Liver (tissue), 9 donors: ENCODE data around the gene SDK2. TPM values are rescaled to one million over a fixed set of nuclear protein-coding genes. Genes with fewer than 3 reads are reported as not detected.

Experiments
- DNase-seq: peaks from one replicate; pipeline ENCODE4 v3.0.0-alpha.2; 2017; ENCODE audit warnings: low spot score
- H3K27ac ChIP-seq, 2 donors: one replicate each; pipeline ENCODE4 v1.7.0; 2013; ENCODE audit warnings: inconsistent platforms in 2 of 2, low read length in 2 of 2, control low read depth in 1 of 2, low read depth in 1 of 2, mild to moderate bottlenecking in 1 of 2
- H3K27me3 ChIP-seq, 4 donors: one replicate each; pipeline versions ENCODE4 v1.6.1 to v1.7.0; 2013; ENCODE audit warnings: low read length in 3 of 4, inconsistent platforms in 1 of 4, mild to moderate bottlenecking in 1 of 4, moderate library complexity in 1 of 4; ENCODE audit not compliant: control insufficient read depth in 4 of 4, insufficient read depth in 4 of 4
- H3K36me3 ChIP-seq, 4 donors: one replicate each; pipeline versions ENCODE4 v1.6.1 to v1.7.0; 2013; ENCODE audit warnings: low read length in 3 of 4, mild to moderate bottlenecking in 3 of 4, low read depth in 1 of 4, moderate library complexity in 1 of 4; ENCODE audit not compliant: control insufficient read depth in 4 of 4, insufficient read depth in 3 of 4
- H3K4me1 ChIP-seq, 4 donors: one replicate each; pipeline versions ENCODE4 v1.6.1 to v1.7.0; 2013; ENCODE audit warnings: low read length in 3 of 4, mild to moderate bottlenecking in 3 of 4, moderate library complexity in 1 of 4; ENCODE audit not compliant: control insufficient read depth in 4 of 4, insufficient read depth in 4 of 4
- H3K4me3 ChIP-seq, 3 donors: one replicate each; pipeline versions ENCODE4 v1.6.1 to v1.7.0; 2013; ENCODE audit warnings: low read length in 3 of 3, control low read depth in 1 of 3, low read depth in 1 of 3, mild to moderate bottlenecking in 1 of 3
- H3K9ac ChIP-seq, 2 donors: one replicate each; pipeline ENCODE4 v1.7.0; 2013; ENCODE audit warnings: low read length in 2 of 2, mild to moderate bottlenecking in 2 of 2, moderate library complexity in 2 of 2, control low read depth in 1 of 2, low read depth in 1 of 2
- H3K9me3 ChIP-seq, 4 donors: one replicate each; pipeline versions ENCODE4 v1.6.1 to v1.7.0; 2013; ENCODE audit warnings: low read length in 3 of 4; ENCODE audit not compliant: control insufficient read depth in 4 of 4
- ATF3 ChIP-seq: IDR thresholded peaks from 2 replicates; pipeline ENCODE4 v1.6.1; 2016; ENCODE audit warnings: antibody characterized with exemption
- CTCF ChIP-seq: fragments of 150-350 bp; IDR thresholded peaks from 2 replicates; pipeline ENCODE4 v1.5.1; 2017; ENCODE audit warnings: improper control_type of control experiment, low read depth, low read length; ENCODE audit not compliant: missing input control
- EGR1 ChIP-seq, 2 donors: IDR thresholded peaks; 2 replicates each; pipeline ENCODE4 v1.6.1; 2016 to 2018; ENCODE audit warnings: antibody characterized with exemption in 2 of 2, low read depth in 2 of 2
- FOXA1 ChIP-seq: IDR thresholded peaks from 2 replicates; pipeline ENCODE4 v1.6.1; 2016; ENCODE audit warnings: antibody characterized with exemption
- FOXA2 ChIP-seq: IDR thresholded peaks from 2 replicates; pipeline ENCODE4 v1.6.1; 2016; ENCODE audit warnings: antibody characterized with exemption
- HNF4A ChIP-seq, 2 donors: conservative IDR thresholded peaks; 2 replicates each; pipeline ENCODE4 v1.6.1; 2016; ENCODE audit warnings: antibody characterized with exemption in 2 of 2, mild to moderate bottlenecking in 2 of 2
- HNF4G ChIP-seq: IDR thresholded peaks from 2 replicates; pipeline ENCODE4 v1.6.1; 2016; ENCODE audit warnings: antibody characterized with exemption
- MAX ChIP-seq: IDR thresholded peaks from 2 replicates; pipeline ENCODE4 v1.6.1; 2016; ENCODE audit warnings: antibody characterized with exemption
- NR2F2 ChIP-seq: IDR thresholded peaks from 2 replicates; pipeline ENCODE4 v1.6.1; 2016; ENCODE audit warnings: antibody characterized with exemption
- RAD21 ChIP-seq, 2 donors: IDR thresholded peaks; 2 replicates each; pipeline ENCODE4 v1.6.1; 2016; ENCODE audit warnings: antibody characterized with exemption in 2 of 2, mild to moderate bottlenecking in 2 of 2
- REST ChIP-seq: IDR thresholded peaks from 2 replicates; pipeline ENCODE4 v1.6.1; 2016; ENCODE audit warnings: antibody characterized with exemption, mild to moderate bottlenecking
- RXRA ChIP-seq, 2 donors: IDR thresholded peaks; 2 replicates each; pipeline ENCODE4 v1.6.1; 2017 to 2018; ENCODE audit warnings: antibody characterized with exemption in 2 of 2, mild to moderate bottlenecking in 1 of 2
- TAF1 ChIP-seq: conservative IDR thresholded peaks from 2 replicates; pipeline ENCODE4 v1.6.1; 2016; ENCODE audit warnings: antibody characterized with exemption, mild to moderate bottlenecking
- YY1 ChIP-seq: IDR thresholded peaks from 2 replicates; pipeline ENCODE4 v1.6.1; 2016; ENCODE audit warnings: antibody characterized with exemption, mild to moderate bottlenecking
- ZBTB33 ChIP-seq: IDR thresholded peaks from 2 replicates; pipeline ENCODE4 v1.6.1; 2016; ENCODE audit warnings: antibody characterized with exemption
- WGBS: extraction: QIAGEN DNeasy Blood & Tissue Kit; methylation state at CpG from one replicate; pipeline ENCODE4 v1.1.7; 2013; 5-methylcytosine and 5-hydroxymethylcytosine counted together
- polyA plus RNA-seq, 2 donors: library from polyadenylated mRNA; stranded (reverse) in 1 of 2; unstranded in 1 of 2; fragments of 200-250 nt in 1 of 2; fragments of >200 nt in 1 of 2; fragmentation: Nextera tagmentation in 1 of 2; extraction: Ambion mirVana in 1 of 2; gene quantifications; one replicate each; pipeline versions ENCODE4 v1.2.1 to v1.2.3, GENCODE V29; 2013 to 2015
- total RNA-seq, 2 donors: library from RNA; depleted of rRNA; stranded (reverse); fragments of >200 nt; gene quantifications; one replicate each; pipeline ENCODE4 v1.2.3, GENCODE V29; 2014
- donor health status: healthy.
- donor health status: healthy.
- donor health status: healthy.
- donor health status: healthy.
- donor health status: healthy.

The SDK2 gene
- total and polyA plus RNA-seq, 4 donors: 0.05 to 0.42 (median 0.10) TPM

GRCh38 chr17:73560661-73561060 is 83.6 kb downstream of the SDK2 start:
- TF ChIP-seq NR2F2 (no peak), ZBTB33 (no peak), FOXA2 (no peak), FOXA1 (no peak), CTCF (no peak), REST (no peak), MAX (no peak), HNF4G (no peak), EGR1 (IDR thresholded peaks at IDR 0.05; ENCODE audit: low read depth in 2 of 2) (no peak), RXRA (IDR thresholded peaks at IDR 0.05) (no peak), TAF1 (no peak), ATF3 (no peak), RAD21 (IDR thresholded peaks at IDR 0.05) (no peak), HNF4A (conservative IDR thresholded peaks at IDR 0.05) (no peak)
- Histone ChIP-seq H3K27ac (no peak overlapping the region), H3K9ac (no peak overlapping the region), H3K9me3 (no peaks in the 10 kb centered on the region), H3K27me3 (peaks cover 0 to 4% (median 0%) of the 10 kb centered on the region in 4 donors), H3K4me3 (no peak overlapping the region), H3K36me3 (no peaks in the 10 kb centered on the region), H3K4me1 (no peaks in the 10 kb centered on the region)
- WGBS: 57% methylated on average over 6 of the region's 6 CpGs
- DNase-seq: no peak

GRCh38 chr17:73559532-73559931 is 84.7 kb downstream of the SDK2 start:
- Histone ChIP-seq H3K4me3 (no peak overlapping the region), H3K4me1 (no peaks in the 10 kb centered on the region), H3K9ac (no peak overlapping the region), H3K27ac (no peak overlapping the region), H3K27me3 (peaks cover 0 to 4% (median 1%) of the 10 kb centered on the region in 4 donors), H3K36me3 (no peaks in the 10 kb centered on the region), H3K9me3 (no peaks in the 10 kb centered on the region)
- WGBS: 77% methylated on average over 6 of the region's 6 CpGs
- TF ChIP-seq TAF1: no peak
- no peak for TF ChIP-seq CTCF
- TF ChIP-seq YY1: no peak
- no peak for TF ChIP-seq EGR1 (IDR thresholded peaks at IDR 0.05; ENCODE audit: low read depth in 2 of 2)
- no peak for TF ChIP-seq RXRA (IDR thresholded peaks at IDR 0.05)
- TF ChIP-seq HNF4G: no peak
- no peak for DNase-seq
